ENCODE measurements around the gene ZNF547.
A peak's percentile ranks its signal among the peaks of the same experiment; 100 is the strongest.

ZNF547 gene

DNA sequence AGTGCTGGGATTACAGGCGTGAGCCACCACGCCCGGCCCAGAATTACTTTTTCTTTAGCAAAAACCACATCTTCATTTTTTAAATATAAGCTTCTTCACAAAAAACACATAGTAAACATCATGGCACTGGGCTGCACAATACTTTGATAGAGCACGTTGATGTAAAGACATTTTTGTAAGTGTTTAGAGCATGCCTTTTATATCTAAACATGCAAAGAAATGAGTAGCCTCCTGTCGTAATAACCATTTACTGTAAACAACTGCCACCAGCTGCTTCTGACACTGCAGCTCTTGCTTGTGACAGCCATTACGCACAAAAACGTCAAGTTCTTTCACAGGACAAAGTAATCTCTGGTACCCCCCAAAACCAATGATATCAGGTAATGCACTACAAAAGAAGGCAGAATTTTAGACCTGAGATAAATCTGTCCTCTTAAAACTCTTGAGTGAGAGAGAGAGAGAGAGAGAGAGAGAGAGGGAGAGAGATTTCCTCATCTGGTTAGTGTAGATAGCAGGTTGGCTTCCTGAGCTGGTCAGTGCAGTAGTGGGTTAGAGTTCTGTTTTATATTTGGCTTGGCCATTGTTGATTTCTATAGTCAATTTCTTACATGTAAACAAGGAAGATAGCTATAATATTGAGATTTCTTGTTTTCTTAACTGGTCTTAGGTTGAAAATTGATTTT, 19.6 kb downstream of the ZNF547 start:
- H3K36me3 ChIP-seq (ENCODE audit: control insufficient read depth in 4 of 4, insufficient read depth in 4 of 4, low read length in 3 of 4), result peaks cover 3 to 8% (median 4%) of the 10 kb centered on the region in 4 experiments
- 92% methylated on average over 2 of the region's 7 CpGs for WGBS (ENCODE audit: insufficient coverage)
- ChIA-PET POLR2A (no interaction called here), CTCF (interaction anchor here (0.7 kb wide), 2 partner anchors 14 to 15 kb away, joined by 3 to 4 read pairs; no protein-coding TSS in a partner anchor)
- no peak overlapping the region for H3K27ac ChIP-seq (ENCODE audit: insufficient read depth in 1 of 2, low read depth in 1 of 2, low read length in 2 of 2, poor library complexity in 1 of 2, severe bottlenecking in 2 of 2)
- DNase-seq, result peak in 1 of 3 donors; percentile 26
- H3K4me3 ChIP-seq (ENCODE audit: control insufficient read depth in 1 of 7, extremely low read depth in 1 of 7, insufficient read depth in 4 of 7, low read depth in 2 of 7, low read length in 6 of 7), result no peak overlapping the region
- no peaks in the 10 kb centered on the region for H3K27me3 ChIP-seq (replicated peaks in 2 of 5; ENCODE audit: control insufficient read depth in 4 of 5, insufficient read depth in 5 of 5, low read length in 4 of 5)
- H3K9me3 ChIP-seq (ENCODE audit: control extremely low read depth in 1 of 5, control insufficient read depth in 4 of 5, insufficient read depth in 2 of 5, low read depth in 1 of 5, low read length in 4 of 5), result peaks cover 0 to 24% (median 12%) of the 10 kb centered on the region in 5 experiments
- no peaks in the 10 kb centered on the region for H3K4me1 ChIP-seq (ENCODE audit: control extremely low read depth in 1 of 4, control insufficient read depth in 4 of 4, insufficient read depth in 4 of 4, low read length in 3 of 4)

DNA sequence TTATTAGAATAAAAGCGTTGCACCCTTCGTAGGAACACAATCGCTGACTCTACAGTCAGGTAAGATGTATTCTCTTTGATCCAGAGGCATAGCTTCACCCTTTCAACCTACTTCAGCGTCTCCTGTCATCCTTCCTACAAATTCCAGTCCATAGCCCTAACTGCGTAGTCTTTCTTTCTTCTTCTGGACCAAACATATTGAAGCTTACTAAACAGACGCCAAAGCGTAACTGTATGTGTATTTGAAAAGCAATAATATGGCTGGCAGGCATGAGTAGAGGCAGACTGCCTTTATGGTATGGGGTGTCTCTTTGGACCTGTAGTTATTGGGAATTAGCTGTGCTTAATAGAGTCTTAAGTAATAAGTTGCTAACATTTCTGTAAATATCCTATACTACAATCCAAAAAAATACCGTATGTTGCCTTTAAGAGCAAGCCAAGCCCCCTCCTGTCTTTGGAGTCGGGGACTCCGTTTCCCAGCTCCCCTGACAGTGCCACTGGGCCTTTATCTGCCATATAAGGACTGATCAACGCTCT, 25.9 kb downstream of the ZNF547 start:
- ChIA-PET CTCF (interaction anchor here (1.0 kb wide), 1 partner anchor 35 kb away, joined by 3 read pairs; no protein-coding TSS in a partner anchor), POLR2A (interaction anchor here (0.6 kb wide), 1 partner anchor 204 kb away, joined by 5 read pairs; no protein-coding TSS in a partner anchor)
- no peak for DNase-seq
- H3K36me3 ChIP-seq (ENCODE audit: control insufficient read depth in 4 of 4, insufficient read depth in 4 of 4, low read length in 3 of 4), result peaks cover 2 to 14% (median 9%) of the 10 kb centered on the region in 4 experiments
- H3K4me3 ChIP-seq (ENCODE audit: control insufficient read depth in 1 of 7, extremely low read depth in 1 of 7, insufficient read depth in 4 of 7, low read depth in 2 of 7, low read length in 6 of 7), result peak overlapping the region in 6 of 7 experiments; percentile 41 to 94 (median 70)
- no peaks in the 10 kb centered on the region for H3K27me3 ChIP-seq (replicated peaks in 2 of 5; ENCODE audit: control insufficient read depth in 4 of 5, insufficient read depth in 5 of 5, low read length in 4 of 5)
- WGBS (ENCODE audit: insufficient coverage), result 52% methylated on average over 8 of the region's 11 CpGs
- peaks cover 0 to 6% (median 3%) of the 10 kb centered on the region in 5 experiments for H3K9me3 ChIP-seq (ENCODE audit: control extremely low read depth in 1 of 5, control insufficient read depth in 4 of 5, insufficient read depth in 2 of 5, low read depth in 1 of 5, low read length in 4 of 5)
- peaks cover 2 to 17% (median 13%) of the 10 kb centered on the region in 4 experiments for H3K4me1 ChIP-seq (ENCODE audit: control extremely low read depth in 1 of 4, control insufficient read depth in 4 of 4, insufficient read depth in 4 of 4, low read length in 3 of 4)
- peak overlapping the region; percentile 40 to 79 for H3K27ac ChIP-seq (ENCODE audit: insufficient read depth in 1 of 2, low read depth in 1 of 2, low read length in 2 of 2, poor library complexity in 1 of 2, severe bottlenecking in 2 of 2)

DNA sequence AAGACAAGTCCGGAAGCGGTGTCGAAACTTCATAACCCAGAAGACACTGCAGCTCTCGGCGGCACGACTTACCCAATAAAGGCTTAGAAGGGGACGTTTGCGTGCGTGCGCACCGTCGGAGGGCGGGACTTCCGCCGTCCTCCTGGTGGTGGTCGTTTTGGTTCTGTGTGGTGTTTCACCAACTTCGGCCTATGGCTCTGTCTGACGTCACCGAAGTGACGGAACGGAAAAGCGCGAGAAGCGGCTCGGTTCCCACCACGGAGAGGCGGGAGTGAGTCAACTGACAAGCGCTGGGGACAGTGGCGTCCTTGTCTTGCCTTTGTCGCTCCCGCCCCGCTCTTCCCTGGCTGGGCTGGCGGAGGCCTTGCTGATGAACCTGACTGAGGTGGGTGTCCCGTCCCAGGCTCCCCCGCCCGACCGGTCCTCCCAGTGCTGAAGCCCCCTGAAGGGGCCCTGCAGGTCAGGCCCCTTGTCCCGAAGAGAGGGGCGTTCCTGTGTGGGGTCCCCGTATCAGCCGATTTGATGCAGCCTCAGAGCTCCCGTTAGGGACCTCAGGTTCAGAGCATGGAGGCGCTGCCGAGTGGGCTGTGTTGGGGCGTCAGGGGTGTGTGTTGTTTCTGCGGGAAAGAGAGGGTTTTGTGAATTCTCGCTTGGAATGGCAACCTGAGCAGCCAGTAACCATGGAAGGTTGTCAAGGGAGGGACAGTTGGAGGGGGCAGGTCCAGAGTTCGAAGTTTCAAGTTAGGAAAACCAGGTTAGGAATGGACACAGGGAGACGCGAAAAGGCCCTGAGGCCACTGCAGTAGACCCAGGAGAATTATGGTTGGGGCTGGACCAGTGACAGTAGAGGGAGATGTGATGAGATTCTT, 26.6 kb downstream of the ZNF547 start, which contains the start of gene ZNF548:
ZNF548 (plus strand) TSS at position 125 of the 869 bp plus-strand sequence; CDS start at position 371, 246 bp downstream.
- peak within 1 kb of the TSS; percentile 84 to 94 (median 92) for H3K4me3 ChIP-seq (ENCODE audit: control insufficient read depth in 1 of 7, extremely low read depth in 1 of 7, insufficient read depth in 4 of 7, low read depth in 2 of 7, low read length in 6 of 7)
- H3K27me3 ChIP-seq (replicated peaks in 2 of 5; ENCODE audit: control insufficient read depth in 4 of 5, insufficient read depth in 5 of 5, low read length in 4 of 5), result no peaks in the 10 kb centered on the region
- ChIA-PET CTCF (interaction anchor here (1.0 kb wide), 1 partner anchor 35 kb away, joined by 3 read pairs; no protein-coding TSS in a partner anchor), POLR2A (no interaction called here)
- peaks cover 2 to 17% (median 13%) of the 10 kb centered on the region in 4 experiments for H3K36me3 ChIP-seq (ENCODE audit: control insufficient read depth in 4 of 4, insufficient read depth in 4 of 4, low read length in 3 of 4)
- WGBS (ENCODE audit: insufficient coverage), result under 1% methylated on average over 46 of the region's 50 CpGs
- H3K4me1 ChIP-seq (ENCODE audit: control extremely low read depth in 1 of 4, control insufficient read depth in 4 of 4, insufficient read depth in 4 of 4, low read length in 3 of 4), result peaks cover 2 to 17% (median 13%) of the 10 kb centered on the region in 4 experiments
- peak; percentile 100 for DNase-seq
- peaks cover 0 to 9% (median 4%) of the 10 kb centered on the region in 5 experiments for H3K9me3 ChIP-seq (ENCODE audit: control extremely low read depth in 1 of 5, control insufficient read depth in 4 of 5, insufficient read depth in 2 of 5, low read depth in 1 of 5, low read length in 4 of 5)
- H3K27ac ChIP-seq (ENCODE audit: insufficient read depth in 1 of 2, low read depth in 1 of 2, low read length in 2 of 2, poor library complexity in 1 of 2, severe bottlenecking in 2 of 2), result peak within 1 kb of the TSS; percentile 87 to 95

DNA sequence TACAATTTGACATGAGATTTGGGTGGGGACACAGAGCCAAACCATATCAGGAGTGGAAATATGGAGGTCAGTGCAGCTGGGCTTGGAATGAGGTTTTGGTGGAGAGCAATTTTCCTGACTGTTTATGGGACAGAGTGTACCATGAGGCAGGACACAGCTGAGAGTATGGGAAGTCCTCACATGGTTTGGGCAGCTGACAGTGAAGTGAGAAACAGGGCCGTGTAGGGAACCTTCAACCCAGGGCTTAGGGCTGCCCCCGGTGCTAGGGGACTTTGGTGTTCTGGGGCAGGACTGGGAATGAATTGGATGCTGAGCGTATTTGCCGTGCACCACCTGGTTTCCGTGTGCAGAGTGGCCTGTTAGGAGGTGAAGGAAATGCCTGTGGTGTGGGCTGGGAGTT, 32.4 kb downstream of the ZNF547 start:
- peaks cover 17 to 66% (median 54%) of the 10 kb centered on the region in 4 experiments for H3K36me3 ChIP-seq (ENCODE audit: control insufficient read depth in 4 of 4, insufficient read depth in 4 of 4, low read length in 3 of 4)
- ChIA-PET CTCF (no interaction called here), POLR2A (no interaction called here)
- WGBS (ENCODE audit: insufficient coverage), result 94% methylated on average over 2 of the region's 5 CpGs
- no peaks in the 10 kb centered on the region for H3K27me3 ChIP-seq (replicated peaks in 2 of 5; ENCODE audit: control insufficient read depth in 4 of 5, insufficient read depth in 5 of 5, low read length in 4 of 5)
- H3K4me1 ChIP-seq (ENCODE audit: control extremely low read depth in 1 of 4, control insufficient read depth in 4 of 4, insufficient read depth in 4 of 4, low read length in 3 of 4), result peaks cover 0 to 6% (median 4%) of the 10 kb centered on the region in 4 experiments
- no peak for DNase-seq
- peak overlapping the region in 1 of 7 experiments; percentile 21 for H3K4me3 ChIP-seq (ENCODE audit: control insufficient read depth in 1 of 7, extremely low read depth in 1 of 7, insufficient read depth in 4 of 7, low read depth in 2 of 7, low read length in 6 of 7)
- peaks cover 6 to 39% (median 26%) of the 10 kb centered on the region in 5 experiments for H3K9me3 ChIP-seq (ENCODE audit: control extremely low read depth in 1 of 5, control insufficient read depth in 4 of 5, insufficient read depth in 2 of 5, low read depth in 1 of 5, low read length in 4 of 5)
- H3K27ac ChIP-seq (ENCODE audit: insufficient read depth in 1 of 2, low read depth in 1 of 2, low read length in 2 of 2, poor library complexity in 1 of 2, severe bottlenecking in 2 of 2), result no peak overlapping the region

DNA sequence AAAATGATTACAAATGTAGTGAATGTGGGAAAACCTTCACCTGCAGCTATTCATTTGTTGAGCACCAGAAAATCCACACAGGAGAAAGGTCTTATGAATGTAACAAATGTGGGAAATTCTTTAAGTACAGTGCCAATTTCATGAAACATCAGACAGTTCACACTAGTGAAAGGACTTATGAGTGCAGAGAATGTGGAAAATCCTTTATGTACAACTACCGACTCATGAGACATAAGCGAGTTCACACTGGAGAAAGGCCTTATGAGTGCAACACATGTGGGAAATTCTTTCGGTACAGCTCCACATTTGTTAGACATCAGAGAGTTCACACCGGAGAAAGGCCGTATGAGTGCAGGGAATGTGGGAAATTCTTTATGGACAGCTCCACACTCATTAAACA, 35.5 kb downstream of the ZNF547 start:
- ChIA-PET POLR2A (interaction anchor here (0.5 kb wide), 1 partner anchor 15 kb away, joined by 4 read pairs; no protein-coding TSS in a partner anchor), CTCF (no interaction called here)
- Histone ChIP-seq H3K27ac (ENCODE audit: insufficient read depth in 1 of 2, low read depth in 1 of 2, low read length in 2 of 2, poor library complexity in 1 of 2, severe bottlenecking in 2 of 2) (no peak overlapping the region), H3K4me1 (ENCODE audit: control extremely low read depth in 1 of 4, control insufficient read depth in 4 of 4, insufficient read depth in 4 of 4, low read length in 3 of 4) (no peaks in the 10 kb centered on the region), H3K4me3 (ENCODE audit: control insufficient read depth in 1 of 7, extremely low read depth in 1 of 7, insufficient read depth in 4 of 7, low read depth in 2 of 7, low read length in 6 of 7) (no peak overlapping the region), H3K9me3 (ENCODE audit: control extremely low read depth in 1 of 5, control insufficient read depth in 4 of 5, insufficient read depth in 2 of 5, low read depth in 1 of 5, low read length in 4 of 5) (peaks cover 6 to 52% (median 32%) of the 10 kb centered on the region in 5 experiments), H3K27me3 (replicated peaks in 2 of 5; ENCODE audit: control insufficient read depth in 4 of 5, insufficient read depth in 5 of 5, low read length in 4 of 5) (no peaks in the 10 kb centered on the region), H3K36me3 (ENCODE audit: control insufficient read depth in 4 of 4, insufficient read depth in 4 of 4, low read length in 3 of 4) (peaks cover 15 to 74% (median 49%) of the 10 kb centered on the region in 4 experiments)
- WGBS (ENCODE audit: insufficient coverage), result 100% methylated on average over 2 of the region's 5 CpGs
- peak in 1 of 3 donors; percentile 12 for DNase-seq

DNA sequence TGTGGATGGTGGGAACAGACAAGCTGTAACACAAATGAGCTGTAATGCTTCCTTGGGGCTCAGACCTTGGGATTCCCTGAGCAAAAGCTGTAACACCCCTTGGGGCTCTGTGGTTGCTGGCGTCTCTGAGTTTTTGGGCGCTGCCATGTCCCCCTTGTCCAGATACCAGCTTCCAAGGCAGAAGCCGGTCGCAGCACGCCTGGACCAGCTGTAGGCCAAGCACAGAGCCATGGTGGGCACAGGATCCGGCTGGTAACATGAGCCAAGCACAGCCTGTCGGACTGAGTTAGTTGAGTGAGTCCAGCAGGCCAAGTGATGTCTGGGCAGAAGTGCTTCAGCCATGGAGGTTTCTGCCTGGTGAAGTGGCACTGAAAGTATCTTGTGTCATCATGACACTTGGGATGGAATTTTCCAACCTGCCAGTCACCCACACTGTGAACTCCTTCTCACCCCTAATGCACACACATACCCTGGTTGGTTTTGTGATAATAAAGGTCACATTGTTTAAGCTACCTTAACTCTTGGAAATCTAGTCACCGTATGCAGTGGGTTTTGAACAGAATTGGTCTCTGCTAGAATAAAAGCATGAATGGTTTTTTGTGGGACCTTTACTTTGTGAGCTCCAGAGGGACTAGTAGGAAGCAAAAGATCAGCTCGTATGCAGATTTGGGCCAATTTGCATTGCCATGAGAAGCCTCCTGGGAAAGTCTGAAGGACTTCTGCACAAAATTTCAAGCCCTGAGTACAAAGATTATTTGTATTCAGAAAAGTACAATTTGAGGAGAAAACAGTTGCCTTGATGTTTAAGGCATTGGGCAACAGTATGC, 40.6 kb downstream of the ZNF547 start:
- 96% methylated on average over 9 of the region's 9 CpGs for WGBS (ENCODE audit: insufficient coverage)
- Histone ChIP-seq H3K27ac (ENCODE audit: insufficient read depth in 1 of 2, low read depth in 1 of 2, low read length in 2 of 2, poor library complexity in 1 of 2, severe bottlenecking in 2 of 2) (no peak overlapping the region), H3K4me1 (ENCODE audit: control extremely low read depth in 1 of 4, control insufficient read depth in 4 of 4, insufficient read depth in 4 of 4, low read length in 3 of 4) (no peaks in the 10 kb centered on the region), H3K27me3 (replicated peaks in 2 of 5; ENCODE audit: control insufficient read depth in 4 of 5, insufficient read depth in 5 of 5, low read length in 4 of 5) (no peaks in the 10 kb centered on the region), H3K4me3 (ENCODE audit: control insufficient read depth in 1 of 7, extremely low read depth in 1 of 7, insufficient read depth in 4 of 7, low read depth in 2 of 7, low read length in 6 of 7) (no peak overlapping the region), H3K36me3 (ENCODE audit: control insufficient read depth in 4 of 4, insufficient read depth in 4 of 4, low read length in 3 of 4) (peaks cover 4 to 27% (median 10%) of the 10 kb centered on the region in 4 experiments), H3K9me3 (ENCODE audit: control extremely low read depth in 1 of 5, control insufficient read depth in 4 of 5, insufficient read depth in 2 of 5, low read depth in 1 of 5, low read length in 4 of 5) (peaks cover 6 to 22% (median 11%) of the 10 kb centered on the region in 5 experiments)
- ChIA-PET CTCF (interaction anchor here (1.1 to 1.5 kb wide), 2 partner anchors 301 to 750 kb away, joined by 3 read pairs; no protein-coding TSS in a partner anchor), POLR2A (no interaction called here)
- DNase-seq, result no peak
